ENCODE data around the gene FGF9. TPM values are rescaled to one million over a fixed set of nuclear protein-coding genes. Genes with fewer than 3 reads are reported as not detected.

The FGF9 gene
- total and polyA plus RNA-seq, 2 of the 8 experiments (the other 6 are each of a cell fraction or from before 2014, with no cell fraction given), result 0.02 TPM; not detected in 1

DNA sequence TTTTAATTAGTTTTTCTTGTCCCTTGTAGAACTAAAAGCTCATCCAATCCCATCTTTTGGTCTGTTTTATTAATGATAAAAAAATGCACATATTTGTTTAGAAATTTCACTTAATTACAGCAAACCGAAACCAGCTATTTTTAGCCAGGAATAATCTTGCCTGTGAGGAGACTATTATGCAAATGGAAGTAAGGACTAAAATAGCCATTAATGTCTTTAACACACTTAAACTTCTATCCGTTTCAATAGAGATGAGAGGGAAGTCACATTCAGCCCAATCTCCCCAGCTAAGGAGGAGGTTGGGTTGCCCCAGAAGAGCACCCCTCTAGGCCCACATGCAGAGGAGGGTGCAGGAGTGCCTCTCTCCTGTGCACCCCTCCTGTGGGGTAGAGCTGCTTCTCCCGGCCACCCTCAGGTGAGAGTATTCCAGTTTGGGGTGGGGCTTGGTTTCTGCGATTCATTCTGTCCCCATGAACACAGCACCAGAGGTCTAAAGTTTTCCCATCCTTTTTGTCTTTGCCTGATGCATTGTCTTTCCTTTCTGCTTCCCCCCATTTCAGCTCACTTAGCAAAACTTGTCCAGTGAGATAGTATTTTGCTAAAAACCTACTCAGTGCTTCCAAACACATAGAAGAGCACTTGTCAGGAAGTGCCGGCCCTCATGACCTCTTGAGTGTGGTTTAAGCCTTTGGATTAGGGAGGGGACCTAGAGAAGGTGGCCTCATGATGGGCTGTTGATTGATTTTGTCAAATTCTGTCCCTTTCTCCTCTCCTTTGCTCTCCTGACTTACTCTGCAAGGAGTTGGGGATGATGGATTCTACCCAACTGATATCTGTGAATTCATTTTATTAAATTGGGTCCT is 28.2 kb downstream of the FGF9 start (continued):
- TF ChIP-seq, protein P1, sequence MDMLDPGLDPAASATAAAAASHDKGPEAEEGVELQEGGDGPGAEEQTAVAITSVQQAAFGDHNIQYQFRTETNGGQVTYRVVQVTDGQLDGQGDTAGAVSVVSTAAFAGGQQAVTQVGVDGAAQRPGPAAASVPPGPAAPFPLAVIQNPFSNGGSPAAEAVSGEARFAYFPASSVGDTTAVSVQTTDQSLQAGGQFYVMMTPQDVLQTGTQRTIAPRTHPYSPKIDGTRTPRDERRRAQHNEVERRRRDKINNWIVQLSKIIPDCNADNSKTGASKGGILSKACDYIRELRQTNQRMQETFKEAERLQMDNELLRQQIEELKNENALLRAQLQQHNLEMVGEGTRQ (IDR thresholded peaks at IDR 0.05; ENCODE audit: low read length), result no peak
- TF ChIP-seq, protein P2, sequence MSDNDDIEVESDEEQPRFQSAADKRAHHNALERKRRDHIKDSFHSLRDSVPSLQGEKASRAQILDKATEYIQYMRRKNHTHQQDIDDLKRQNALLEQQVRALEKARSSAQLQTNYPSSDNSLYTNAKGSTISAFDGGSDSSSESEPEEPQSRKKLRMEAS (IDR thresholded peaks at IDR 0.05), result no peak
- TF ChIP-seq, protein P3, sequence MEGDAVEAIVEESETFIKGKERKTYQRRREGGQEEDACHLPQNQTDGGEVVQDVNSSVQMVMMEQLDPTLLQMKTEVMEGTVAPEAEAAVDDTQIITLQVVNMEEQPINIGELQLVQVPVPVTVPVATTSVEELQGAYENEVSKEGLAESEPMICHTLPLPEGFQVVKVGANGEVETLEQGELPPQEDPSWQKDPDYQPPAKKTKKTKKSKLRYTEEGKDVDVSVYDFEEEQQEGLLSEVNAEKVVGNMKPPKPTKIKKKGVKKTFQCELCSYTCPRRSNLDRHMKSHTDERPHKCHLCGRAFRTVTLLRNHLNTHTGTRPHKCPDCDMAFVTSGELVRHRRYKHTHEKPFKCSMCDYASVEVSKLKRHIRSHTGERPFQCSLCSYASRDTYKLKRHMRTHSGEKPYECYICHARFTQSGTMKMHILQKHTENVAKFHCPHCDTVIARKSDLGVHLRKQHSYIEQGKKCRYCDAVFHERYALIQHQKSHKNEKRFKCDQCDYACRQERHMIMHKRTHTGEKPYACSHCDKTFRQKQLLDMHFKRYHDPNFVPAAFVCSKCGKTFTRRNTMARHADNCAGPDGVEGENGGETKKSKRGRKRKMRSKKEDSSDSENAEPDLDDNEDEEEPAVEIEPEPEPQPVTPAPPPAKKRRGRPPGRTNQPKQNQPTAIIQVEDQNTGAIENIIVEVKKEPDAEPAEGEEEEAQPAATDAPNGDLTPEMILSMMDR (IDR thresholded peaks at IDR 0.05; ENCODE audit: control extremely low read depth in 1 of 3, insufficient read depth in 1 of 3, low read depth in 1 of 3, low read length in 3 of 3), result no peak
- no peak for TF ChIP-seq FOSL1 (IDR thresholded peaks at IDR 0.05; ENCODE audit: insufficient read depth, low read depth, low read length)
- no peak for TF ChIP-seq EP300 (IDR thresholded peaks at IDR 0.05; ENCODE audit: borderline replicate concordance in 1 of 2, low read depth in 2 of 2, low read length in 2 of 2)

Data from H1 (cell line).